ENCODE results near the gene NAA80. TPM values are rescaled to one million over a fixed set of nuclear protein-coding genes. Genes with fewer than 3 reads are reported as not detected.

Gene NAA80
- total RNA-seq, 1 experiment from 2014 or later: 6.0 TPM

GRCh38 chr3:50259432-50260026 lies 39.7 kb downstream of the NAA80 start:
- H3K9me3 ChIP-seq (ENCODE audit: control insufficient read depth, low read depth, low read length): no peaks in the 10 kb centered on the region
- H3K79me2 ChIP-seq (ENCODE audit: insufficient read depth, low read length): no peaks in the 10 kb centered on the region
- no CpG with 5 or more reads among the region's 18 CpGs for WGBS (ENCODE audit: extremely low coverage, insufficient read length, low lambda C conversion rate)
- H3K79me1 ChIP-seq (ENCODE audit: insufficient read depth, low read depth, low read length, poor library complexity, severe bottlenecking): no peaks in the 10 kb centered on the region
- no peak for TF ChIP-seq CTCF (conservative IDR thresholded peaks at IDR 0.05)
- no peak overlapping the region for H3K56ac ChIP-seq (ENCODE audit: insufficient read length, low read depth, low read length)
- Mint-ChIP-seq H3K36me3 (ENCODE audit: insufficient read depth in 1 of 3, low read depth in 3 of 3) (peaks cover 14 to 36% (median 29%) of the 10 kb centered on the region in 3 experiments; a peak in 6 of 7 replicates), H3K27ac (peak overlapping the region; percentile 73 to 82 (median 74); a peak in 4 of 7 replicates), H3K4me1 (peaks cover 24 to 49% of the 10 kb centered on the region in 2 experiments), H3K4me3 (peak overlapping the region in 1 of 2 experiments; percentile 74; a peak in 3 of 5 replicates), H3K9me3 (no peaks in the 10 kb centered on the region), H3K27me3 (ENCODE audit: low read depth) (peaks cover 1% of the 10 kb centered on the region; the same call in 1 of the 2 replicates)
- H4K91ac ChIP-seq (ENCODE audit: insufficient read length, low read depth, low read length): no peak overlapping the region
- DNase-seq: no peak
- no peak overlapping the region for H2AK5ac ChIP-seq (ENCODE audit: insufficient read length, low read length)
- H2AFZ ChIP-seq (ENCODE audit: low read length): no peak overlapping the region
- no peak overlapping the region for H2BK20ac ChIP-seq (ENCODE audit: low read depth, low read length, poor library complexity, severe bottlenecking)
- H3K4me2 ChIP-seq (ENCODE audit: insufficient read depth, insufficient read length, low read length): no peak overlapping the region
- H3K14ac ChIP-seq (ENCODE audit: insufficient read depth, low read length): no peak overlapping the region
- no peak overlapping the region for H3K4ac ChIP-seq (ENCODE audit: low read depth, low read length)
- no peak overlapping the region for H2BK15ac ChIP-seq (ENCODE audit: low read depth, low read length)
- peaks cover 3% of the 10 kb centered on the region; the same call in 1 of the 2 replicates for H3K4me1 ChIP-seq (ENCODE audit: insufficient read depth, low read length)
- no peak overlapping the region for H2BK120ac ChIP-seq (ENCODE audit: low read depth, low read length, poor library complexity, severe bottlenecking)
- H3K23ac ChIP-seq (ENCODE audit: insufficient read length, low read depth, low read length): no peak overlapping the region
- H3T11ph ChIP-seq (ENCODE audit: low read length): no peak overlapping the region
- H2BK5ac ChIP-seq (ENCODE audit: insufficient read length, low read length): no peak overlapping the region
- no peaks in the 10 kb centered on the region for H3K23me2 ChIP-seq (ENCODE audit: insufficient read length, low read depth, low read length, poor library complexity, severe bottlenecking)
- H2BK12ac ChIP-seq (ENCODE audit: insufficient read length, low read depth, low read length): no peak overlapping the region
- H3K27me3 ChIP-seq (ENCODE audit: insufficient read depth, low read length): no peaks in the 10 kb centered on the region
- peaks cover 2% of the 10 kb centered on the region for H4K20me1 ChIP-seq (ENCODE audit: control insufficient read depth, insufficient read depth, insufficient read length)
- no peak overlapping the region for H3K9ac ChIP-seq (ENCODE audit: extremely low read depth, insufficient read length, low read length)
- H4K8ac ChIP-seq (replicated peaks; ENCODE audit: insufficient read length, low read depth, low read length): no peak overlapping the region
- no peak overlapping the region for H4K5ac ChIP-seq (ENCODE audit: insufficient read length, low read depth, low read length)
- H3K27ac ChIP-seq (ENCODE audit: insufficient read length, low read depth, low read length): no peak overlapping the region
- H3K18ac ChIP-seq (ENCODE audit: insufficient read length, low read depth, low read length): no peak overlapping the region

Measured in H9 (cell line).